H9 (cell line): ENCODE data around the gene RUNDC3A. TPM values are rescaled to one million over a fixed set of nuclear protein-coding genes. Genes with fewer than 3 reads are reported as not detected.

Source experiments
- DNase-seq: peaks from one replicate; pipeline ENCODE4 v3.0.0-alpha.2; 2017
- H2AFZ ChIP-seq: one replicate; pipeline ENCODE4 v1.6.1; 2013; ENCODE audit warnings: mild to moderate bottlenecking, low read length, control low read depth, moderate library complexity
- H2AK5ac ChIP-seq: 2 replicates; pipeline ENCODE4 v1.6.1; 2013; ENCODE audit warnings: low read length, control low read depth, mixed read lengths; ENCODE audit not compliant: insufficient read length
- H2BK120ac ChIP-seq: one replicate; pipeline ENCODE4 v1.6.1; 2013; ENCODE audit warnings: low read depth, mild to moderate bottlenecking, low read length, control low read depth, inconsistent platforms; ENCODE audit not compliant: poor library complexity, severe bottlenecking
- H2BK12ac ChIP-seq: 2 replicates; pipeline ENCODE4 v1.6.1; 2013; ENCODE audit warnings: low read length, control low read depth, mixed read lengths, low read depth; ENCODE audit not compliant: insufficient read length
- H2BK15ac ChIP-seq: 2 replicates; pipeline ENCODE4 v1.6.1; 2013; ENCODE audit warnings: low read depth, low read length, control low read depth
- H2BK20ac ChIP-seq: one replicate; pipeline ENCODE4 v1.6.1; 2013; ENCODE audit warnings: low read depth, mild to moderate bottlenecking, low read length, control low read depth, inconsistent platforms; ENCODE audit not compliant: poor library complexity, severe bottlenecking
- H2BK5ac ChIP-seq: 2 replicates; pipeline ENCODE4 v1.6.1; 2013; ENCODE audit warnings: low read length, control low read depth, mixed read lengths; ENCODE audit not compliant: insufficient read length
- H3K14ac ChIP-seq: 2 replicates; pipeline ENCODE4 v1.6.1; 2013; ENCODE audit warnings: low read length, control low read depth; ENCODE audit not compliant: insufficient read depth
- H3K18ac ChIP-seq: 2 replicates; pipeline ENCODE4 v1.6.1; 2013; ENCODE audit warnings: low read depth, mild to moderate bottlenecking, mixed read lengths, low read length, control low read depth; ENCODE audit not compliant: insufficient read length
- H3K23ac ChIP-seq: 2 replicates; pipeline ENCODE4 v1.6.1; 2013; ENCODE audit warnings: low read length, control low read depth, mixed read lengths, low read depth; ENCODE audit not compliant: insufficient read length
- H3K23me2 ChIP-seq: 2 replicates; pipeline ENCODE4 v1.6.1; 2013; ENCODE audit warnings: low read depth, mild to moderate bottlenecking, mixed read lengths, low read length, control low read depth; ENCODE audit not compliant: insufficient read length, poor library complexity, severe bottlenecking
- H3K27ac ChIP-seq: 2 replicates; pipeline ENCODE4 v1.5.1; 2013; ENCODE audit warnings: low read length, control low read depth, mixed read lengths, low read depth; ENCODE audit not compliant: insufficient read length
- H3K27me3 ChIP-seq: 2 replicates; pipeline ENCODE4 v1.6.1; 2013; ENCODE audit warnings: low read length, control low read depth, inconsistent platforms; ENCODE audit not compliant: insufficient read depth
- H3K4ac ChIP-seq: 2 replicates; pipeline ENCODE4 v1.6.1; 2013; ENCODE audit warnings: low read depth, mild to moderate bottlenecking, control low read depth, inconsistent platforms, low read length, moderate library complexity
- H3K4me1 ChIP-seq: 2 replicates; pipeline ENCODE4 v1.6.1; 2013; ENCODE audit warnings: low read length, control low read depth, inconsistent platforms; ENCODE audit not compliant: insufficient read depth
- H3K4me2 ChIP-seq: 2 replicates; pipeline ENCODE4 v1.6.1; 2013; ENCODE audit warnings: low read length, control low read depth, mixed read lengths; ENCODE audit not compliant: insufficient read length, insufficient read depth
- H3K56ac ChIP-seq: 2 replicates; pipeline ENCODE4 v1.6.1; 2013; ENCODE audit warnings: low read depth, mild to moderate bottlenecking, mixed read lengths, low read length, control low read depth; ENCODE audit not compliant: insufficient read length
- H3K79me1 ChIP-seq: 2 replicates; pipeline ENCODE4 v1.6.1; 2013; ENCODE audit warnings: low read depth, mild to moderate bottlenecking, moderate library complexity, low read length, control low read depth, inconsistent platforms; ENCODE audit not compliant: insufficient read depth, poor library complexity, severe bottlenecking
- H3K79me2 ChIP-seq: 2 replicates; pipeline ENCODE4 v1.6.1; 2013; ENCODE audit warnings: low read length, control low read depth, inconsistent platforms; ENCODE audit not compliant: insufficient read depth
- H3K9ac ChIP-seq: 2 replicates; pipeline ENCODE4 v1.6.1; 2013; ENCODE audit warnings: low read length, control low read depth, mixed read lengths; ENCODE audit not compliant: insufficient read length; ENCODE audit errors: extremely low read depth
- H3K9me3 ChIP-seq: one replicate; pipeline ENCODE4 v1.6.1; 2013; ENCODE audit warnings: low read depth, low read length, inconsistent platforms; ENCODE audit not compliant: control insufficient read depth
- H3T11ph ChIP-seq: one replicate; pipeline ENCODE4 v1.6.1; 2013; ENCODE audit warnings: mild to moderate bottlenecking, low read length, control low read depth, inconsistent platforms
- H4K20me1 ChIP-seq: one replicate; pipeline ENCODE4 v1.6.1; 2013; ENCODE audit not compliant: control insufficient read depth, insufficient read length, insufficient read depth
- H4K5ac ChIP-seq: 2 replicates; pipeline ENCODE4 v1.6.1; 2013; ENCODE audit warnings: low read depth, mild to moderate bottlenecking, mixed read lengths, low read length, control low read depth; ENCODE audit not compliant: insufficient read length
- H4K8ac ChIP-seq: replicated peaks from 2 replicates; pipeline ENCODE4 v1.6.1; 2013; ENCODE audit warnings: low read length, control low read depth, mixed read lengths, low read depth; ENCODE audit not compliant: insufficient read length
- H4K91ac ChIP-seq: 2 replicates; pipeline ENCODE4 v1.6.1; 2013; ENCODE audit warnings: low read depth, mild to moderate bottlenecking, moderate library complexity, mixed read lengths, low read length, control low read depth; ENCODE audit not compliant: insufficient read length
- H3K27ac Mint-ChIP-seq, 3 experiments: 2 replicates in 2 of 3; 3 replicates in 1 of 3; pipeline ENCODE4 v1.8.0; 2020 to 2021; ENCODE audit warnings: mixed read lengths in 3 of 3, mild to moderate bottlenecking in 1 of 3, moderate library complexity in 1 of 3
- H3K27me3 Mint-ChIP-seq: 2 replicates; pipeline ENCODE4 v1.8.0; 2021; ENCODE audit warnings: low read depth, mild to moderate bottlenecking, moderate library complexity, mixed read lengths
- H3K36me3 Mint-ChIP-seq, 3 experiments: 2 replicates in 2 of 3; 3 replicates in 1 of 3; pipeline ENCODE4 v1.8.0; 2020 to 2021; ENCODE audit warnings: low read depth in 3 of 3, mixed read lengths in 3 of 3; ENCODE audit not compliant: insufficient read depth in 1 of 3
- H3K4me1 Mint-ChIP-seq, 2 experiments: 2 replicates each; pipeline ENCODE4 v1.8.0; 2020; ENCODE audit warnings: mixed read lengths in 2 of 2
- H3K4me3 Mint-ChIP-seq, 2 experiments: 2 replicates in 1 of 2; 3 replicates in 1 of 2; pipeline ENCODE4 v1.8.0; 2020 to 2021; ENCODE audit warnings: mild to moderate bottlenecking in 2 of 2, mixed read lengths in 2 of 2, moderate library complexity in 1 of 2
- H3K9me3 Mint-ChIP-seq, 2 experiments: 2 replicates in 1 of 2; 3 replicates in 1 of 2; pipeline ENCODE4 v1.8.0; 2020; ENCODE audit warnings: mild to moderate bottlenecking in 2 of 2, mixed read lengths in 2 of 2, moderate library complexity in 1 of 2
- CTCF ChIP-seq: fragments of 200-600 bp; sonication (generic); conservative IDR thresholded peaks from 3 replicates; pipeline ENCODE4 v1.8.0; 2021; ENCODE audit warnings: antibody characterized with exemption, mild to moderate bottlenecking
- WGBS: extraction: QIAGEN DNeasy Blood & Tissue Kit; methylation state at CpG from one replicate; pipeline ENCODE4 v1.1.7; 2013; ENCODE audit warnings: missing lambda C conversion rate, low lambda C conversion rate, mixed read lengths; ENCODE audit not compliant: insufficient read length; ENCODE audit errors: extremely low coverage; 5-methylcytosine and 5-hydroxymethylcytosine counted together
- total RNA-seq: library from RNA; stranded (reverse); gene quantifications from 2 replicates; pipeline ENCODE4 v1.2.1, GENCODE V29; 2021

The RUNDC3A gene
- total RNA-seq, 1 experiment from 2014 or later: 3.8 TPM

DNA sequence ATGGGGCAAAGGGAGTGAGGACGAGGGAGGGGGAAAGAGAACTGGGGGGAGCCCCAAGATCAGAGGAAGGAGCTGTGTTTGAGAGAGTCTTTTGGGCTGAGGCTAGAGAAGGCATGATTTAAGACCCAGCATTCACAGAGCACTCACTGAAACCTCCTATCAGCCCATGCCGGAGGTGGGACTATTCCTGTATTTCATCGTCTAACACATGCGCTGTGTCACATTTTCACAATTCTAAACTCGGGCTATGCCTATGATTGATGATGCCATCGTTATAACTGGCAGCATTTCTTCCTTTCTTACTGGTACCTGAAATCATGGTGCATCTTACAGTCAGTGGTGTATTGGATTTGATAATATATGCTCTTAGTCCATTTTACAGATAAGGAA is 51.7 kb downstream of the RUNDC3A start:
- Histone ChIP-seq H3T11ph (no peak overlapping the region), H2BK20ac (no peak overlapping the region), H3K79me1 (no peaks in the 10 kb centered on the region), H2BK12ac (no peak overlapping the region), H3K9me3 (no peaks in the 10 kb centered on the region), H2BK15ac (no peak overlapping the region), H2AFZ (no peak overlapping the region), H2AK5ac (no peak overlapping the region), H3K56ac (no peak overlapping the region), H4K20me1 (no peaks in the 10 kb centered on the region), H3K18ac (no peak overlapping the region), H3K79me2 (no peaks in the 10 kb centered on the region), H3K4me1 (peaks cover 12% of the 10 kb centered on the region), H4K5ac (no peak overlapping the region), H2BK5ac (no peak overlapping the region), H4K91ac (no peak overlapping the region), H3K23me2 (peaks cover 13% of the 10 kb centered on the region), H3K9ac (no peak overlapping the region), H2BK120ac (no peak overlapping the region), H3K27ac (no peak overlapping the region), H4K8ac (no peak overlapping the region), H3K14ac (no peak overlapping the region), H3K23ac (no peak overlapping the region), H3K27me3 (no peaks in the 10 kb centered on the region), H3K4me2 (no peak overlapping the region), H3K4ac (no peak overlapping the region)
- H3K4me3 Mint-ChIP-seq: no peak overlapping the region; a peak in 1 of 5 replicates
- peak overlapping the region in 1 of 3 experiments; percentile 34; a peak in 1 of 7 replicates for H3K27ac Mint-ChIP-seq
- WGBS: no CpG with 5 or more reads among the region's 6 CpGs
- H3K36me3 Mint-ChIP-seq: peaks cover 0 to 15% (median 9%) of the 10 kb centered on the region in 3 experiments; a peak in 5 of 7 replicates
- peaks cover 22 to 34% of the 10 kb centered on the region in 2 experiments for H3K4me1 Mint-ChIP-seq
- peaks cover 13% of the 10 kb centered on the region for H3K27me3 Mint-ChIP-seq
- no peak for DNase-seq
- no peaks in the 10 kb centered on the region for H3K9me3 Mint-ChIP-seq
- no peak for TF ChIP-seq CTCF
